Thyroid gland (tissue), 4 donors: ENCODE data around the gene ZFC3H1.

ENCODE experiments used
- CTCF ChIP-seq, 6 experiments: fragments of 200-600 bp in 3 of 6; fragments of 450-650 bp in 3 of 6; sonication (generic) in 3 of 6; IDR thresholded peaks; one replicate each; pipeline ENCODE4 v1.5.1; 2016 to 2019; ENCODE audit warnings: antibody characterized with exemption in 6 of 6, mild to moderate bottlenecking in 2 of 6, inconsistent platforms in 1 of 6, moderate library complexity in 1 of 6
- POLR2A ChIP-seq, 2 donors: fragments of 450-650 bp; IDR thresholded peaks; one replicate each; pipeline ENCODE4 v1.6.1; 2017; ENCODE audit warnings: antibody characterized with exemption in 2 of 2, mild to moderate bottlenecking in 2 of 2, moderate library complexity in 1 of 2

GRCh38 chr12:71666259-71666658 is 2.6 kb upstream of the ZFC3H1 start:
- TF ChIP-seq CTCF (IDR thresholded peaks at IDR 0.05) (no peak), POLR2A (IDR thresholded peaks at IDR 0.05) (no peak)
